GM12878 (cell line): ENCODE data around the gene TFPI2.

Experiments used
- BRCA1 ChIP-seq: IDR thresholded peaks from 2 replicates; pipeline ENCODE4 v1.6.1; 2011; ENCODE audit warnings: low read depth, low read length, improper control_type of control experiment
- RCOR1 ChIP-seq: conservative IDR thresholded peaks from 2 replicates; pipeline ENCODE4 v1.6.1; 2012; ENCODE audit warnings: low read depth, low read length, improper control_type of control experiment
- ZNF24 ChIP-seq: fragments of 450-650 bp; IDR thresholded peaks from 2 replicates; pipeline ENCODE4 v1.6.1; 2017; ENCODE audit warnings: antibody characterized with exemption, mild to moderate bottlenecking

DNA sequence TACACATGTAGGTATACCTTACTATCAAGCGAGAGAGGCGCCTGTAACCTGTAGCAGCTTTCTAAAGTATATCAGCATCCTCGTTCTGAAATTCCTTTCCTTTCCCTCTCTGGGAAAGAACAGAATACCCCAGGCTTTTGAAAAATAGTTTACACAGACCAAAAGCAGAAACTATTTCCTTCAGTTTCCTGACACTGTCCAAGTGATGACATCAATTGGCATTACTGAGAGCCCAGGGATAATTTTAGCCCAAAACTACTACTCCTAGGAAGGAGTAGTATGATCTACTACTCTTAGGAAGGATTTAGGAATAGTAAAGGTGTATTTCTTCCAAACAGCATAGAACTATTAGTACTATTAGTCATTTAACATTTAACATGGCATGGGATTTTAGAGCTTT is 37.0 kb upstream of the TFPI2 start:
- TF ChIP-seq RCOR1: no peak
- no peak for TF ChIP-seq ZNF24
- TF ChIP-seq BRCA1: no peak
